Effector memory CD4-positive, alpha-beta T cell (primary cell): ENCODE measurements around the gene ZNF747.

Experiments used
- DNase-seq, 3 donors: peaks; one replicate each; pipeline ENCODE4 v3.0.0-alpha.2; 2020
- H3K27ac ChIP-seq: 2 replicates; pipeline ENCODE4 v1.7.0; 2013; ENCODE audit warnings: mild to moderate bottlenecking, low read length, moderate library complexity; ENCODE audit not compliant: insufficient read depth, poor library complexity, severe bottlenecking
- H3K27me3 ChIP-seq: replicated peaks from 2 replicates; pipeline ENCODE4 v1.7.0; 2013; ENCODE audit warnings: mild to moderate bottlenecking, low read length; ENCODE audit not compliant: insufficient read depth, control insufficient read depth, poor library complexity, severe bottlenecking
- H3K36me3 ChIP-seq: 2 replicates; pipeline ENCODE4 v1.7.0; 2013; ENCODE audit warnings: mild to moderate bottlenecking, low read length, moderate library complexity; ENCODE audit not compliant: control insufficient read depth, insufficient read depth
- H3K4me1 ChIP-seq: 2 replicates; pipeline ENCODE4 v1.7.0; 2013; ENCODE audit warnings: low read length, mild to moderate bottlenecking; ENCODE audit not compliant: control insufficient read depth, insufficient read depth, poor library complexity, severe bottlenecking
- H3K4me3 ChIP-seq: 2 replicates; pipeline ENCODE4 v1.7.0; 2013; ENCODE audit warnings: low read length, low read depth, mild to moderate bottlenecking; ENCODE audit not compliant: insufficient read depth, poor library complexity, severe bottlenecking
- H3K9me3 ChIP-seq: 2 replicates; pipeline ENCODE4 v1.7.0; 2013; ENCODE audit warnings: mild to moderate bottlenecking, low read length, moderate library complexity; ENCODE audit not compliant: control insufficient read depth

ZNF747 gene

GRCh38 chr16:30567991-30568638 lies 33.5 kb upstream of the ZNF747 start:
- H3K27ac ChIP-seq = peak overlapping the region; percentile 84
- peaks cover 33% of the 10 kb centered on the region for H3K4me1 ChIP-seq
- no peak overlapping the region for H3K4me3 ChIP-seq
- DNase-seq = peak in 2 of 3 donors; percentile 25 to 33
- H3K9me3 ChIP-seq = no peaks in the 10 kb centered on the region
- H3K27me3 ChIP-seq = no peaks in the 10 kb centered on the region
- no peaks in the 10 kb centered on the region for H3K36me3 ChIP-seq

GRCh38 chr16:30567160-30567990 lies 32.7 kb upstream of the ZNF747 start:
- Histone ChIP-seq H3K27me3 (no peaks in the 10 kb centered on the region), H3K4me1 (peaks cover 31% of the 10 kb centered on the region), H3K27ac (peak overlapping the region; percentile 84), H3K9me3 (no peaks in the 10 kb centered on the region), H3K36me3 (no peaks in the 10 kb centered on the region), H3K4me3 (no peak overlapping the region)
- DNase-seq = peak; percentile 57 to 61 (median 60)

GRCh38 chr16:30566531-30566930 lies 31.9 kb upstream of the ZNF747 start:
- Histone ChIP-seq H3K4me1 (peaks cover 28% of the 10 kb centered on the region), H3K36me3 (no peaks in the 10 kb centered on the region), H3K4me3 (no peak overlapping the region), H3K9me3 (no peaks in the 10 kb centered on the region), H3K27me3 (no peaks in the 10 kb centered on the region), H3K27ac (no peak overlapping the region)
- DNase-seq = no peak

- H3K9me3 ChIP-seq = no peaks in the 10 kb centered on the region
- DNase-seq = no peak
- no peaks in the 10 kb centered on the region for H3K27me3 ChIP-seq
- peaks cover 27% of the 10 kb centered on the region for H3K4me1 ChIP-seq
- H3K36me3 ChIP-seq = no peaks in the 10 kb centered on the region
- H3K4me3 ChIP-seq = no peak overlapping the region
- no peak overlapping the region for H3K27ac ChIP-seq
Observed at GRCh38 chr16:30565984-30566383, 31.3 kb upstream of the ZNF747 start.

- H3K4me3 ChIP-seq = no peak overlapping the region
- H3K36me3 ChIP-seq = no peaks in the 10 kb centered on the region
Observed at GRCh38 chr16:30565526-30565925, 30.9 kb upstream of the ZNF747 start.

GRCh38 chr16:30562021-30562420 lies 27.4 kb upstream of the ZNF747 start:
- Histone ChIP-seq H3K4me1 (peaks cover 10% of the 10 kb centered on the region), H3K27me3 (no peaks in the 10 kb centered on the region), H3K27ac (no peak overlapping the region), H3K4me3 (peak overlapping the region; percentile 47), H3K36me3 (no peaks in the 10 kb centered on the region), H3K9me3 (no peaks in the 10 kb centered on the region)
- no peak for DNase-seq

More at GRCh38 chr16:30565526-30565925, 30.9 kb upstream of the ZNF747 start:
- H3K27ac ChIP-seq = no peak overlapping the region
- H3K27me3 ChIP-seq = no peaks in the 10 kb centered on the region
- H3K4me1 ChIP-seq = peaks cover 23% of the 10 kb centered on the region
- no peak for DNase-seq
- H3K9me3 ChIP-seq = no peaks in the 10 kb centered on the region

GRCh38 chr16:30561089-30561816 lies 26.6 kb upstream of the ZNF747 start:
- Histone ChIP-seq H3K9me3 (no peaks in the 10 kb centered on the region), H3K27ac (peak overlapping the region; percentile 37), H3K4me1 (peaks cover 7% of the 10 kb centered on the region), H3K27me3 (no peaks in the 10 kb centered on the region), H3K4me3 (peak overlapping the region; percentile 47), H3K36me3 (no peaks in the 10 kb centered on the region)
- DNase-seq = peak in 1 of 3 donors; percentile 11

DNA sequence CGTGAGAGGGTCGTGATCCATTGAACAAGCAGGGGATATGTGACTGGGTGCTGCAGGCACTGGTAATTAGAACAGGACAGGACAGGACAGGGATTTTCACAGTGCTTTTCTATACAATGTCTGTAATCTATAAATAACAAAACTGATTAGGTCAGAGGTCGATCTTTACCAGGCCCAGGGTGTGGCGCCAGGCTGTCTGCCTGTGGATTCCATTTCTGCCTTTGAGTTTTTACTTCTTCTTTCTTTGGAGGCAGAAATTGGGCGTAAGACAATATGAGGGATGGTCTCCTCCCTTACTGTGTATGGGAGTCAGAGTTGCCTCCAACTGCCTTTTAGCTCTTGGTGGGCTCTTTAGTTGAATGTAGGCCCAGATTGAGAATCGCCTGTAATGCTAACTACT lies 25.0 kb upstream of the ZNF747 start:
- Histone ChIP-seq H3K9me3 (no peaks in the 10 kb centered on the region), H3K4me1 (peaks cover 7% of the 10 kb centered on the region), H3K36me3 (peaks cover 15% of the 10 kb centered on the region), H3K4me3 (no peak overlapping the region), H3K27ac (no peak overlapping the region), H3K27me3 (no peaks in the 10 kb centered on the region)
- no peak for DNase-seq

GRCh38 chr16:30558789-30559377 lies 24.2 kb upstream of the ZNF747 start:
- no peaks in the 10 kb centered on the region for H3K27me3 ChIP-seq
- H3K36me3 ChIP-seq = peaks cover 23% of the 10 kb centered on the region
- H3K9me3 ChIP-seq = no peaks in the 10 kb centered on the region
- H3K27ac ChIP-seq = peak overlapping the region; percentile 96
- H3K4me1 ChIP-seq = peaks cover 7% of the 10 kb centered on the region
- DNase-seq = no peak
- H3K4me3 ChIP-seq = no peak overlapping the region
